K562 (cell line): Measurements from ENCODE around the gene GPR32. TPM values are rescaled to one million over a fixed set of nuclear protein-coding genes. Genes with fewer than 3 reads are reported as not detected.
A peak's percentile ranks its signal among the peaks of the same experiment; 100 is the strongest.

ENCODE experiments used
- DPF2 ChIP-seq: fragments of 450-650 bp; IDR thresholded peaks from 2 replicates; pipeline ENCODE4 v1.6.1; 2016
- HDAC1 ChIP-seq, 2 experiments: fragments of 450-650 bp; IDR thresholded peaks; 2 replicates each; pipeline ENCODE4 v1.6.1; 2016 to 2017; ENCODE audit warnings: inconsistent platforms in 1 of 2, mild to moderate bottlenecking in 1 of 2, moderate library complexity in 1 of 2
- JUND ChIP-seq, 2 experiments: IDR thresholded peaks; 2 replicates in 1 of 2; 3 replicates in 1 of 2; pipeline ENCODE4 v1.6.1; 2011; ENCODE audit warnings: borderline replicate concordance in 2 of 2, low read depth in 2 of 2, low read length in 2 of 2, improper control_type of control experiment in 1 of 2, missing biosample characterization in 1 of 2, missing genetic modification characterization in 1 of 2, missing genetic modification reagents in 1 of 2
- KLF13 ChIP-seq: fragments of 450-650 bp; IDR thresholded peaks from 2 replicates; pipeline ENCODE4 v1.6.1; 2016; ENCODE audit warnings: missing genetic modification characterization, low read depth, mild to moderate bottlenecking, missing compliant biosample characterization, moderate library complexity, borderline replicate concordance
- MCM2 ChIP-seq: fragments of 450-650 bp; IDR thresholded peaks from 2 replicates; pipeline ENCODE4 v1.6.1; 2017; ENCODE audit warnings: low read depth, mild to moderate bottlenecking
- NELFE ChIP-seq: IDR thresholded peaks from 2 replicates; pipeline ENCODE4 v1.6.1; 2011; ENCODE audit warnings: mild to moderate bottlenecking; ENCODE audit not compliant: insufficient read depth, insufficient read length
- NR3C1 ChIP-seq: sonication (generic); formaldehyde crosslinking; IDR thresholded peaks from 2 replicates; pipeline ENCODE4 v1.8.1; 2022; ENCODE audit warnings: missing genetic modification reagents
- RUNX1 ChIP-seq: sonication (generic); IDR thresholded peaks from 2 replicates; pipeline ENCODE4 v1.6.1; 2016; ENCODE audit warnings: antibody characterized with exemption, low read depth
- SAP30 ChIP-seq: fragments of 200-600 bp; sonication (generic); IDR thresholded peaks from 2 replicates; pipeline ENCODE4 v1.6.1; 2012; ENCODE audit warnings: borderline replicate concordance, low read depth, mild to moderate bottlenecking, moderate library complexity, low read length, control low read depth, inconsistent platforms; ENCODE audit not compliant: insufficient read depth, poor library complexity, severe bottlenecking
- TCF3 ChIP-seq: sonication (generic); formaldehyde crosslinking; IDR thresholded peaks from 2 replicates; pipeline ENCODE4 v1.4.0; 2020; ENCODE audit warnings: mild to moderate bottlenecking, missing genetic modification reagents
- ZEB2 ChIP-seq: fragments of 450-650 bp; IDR thresholded peaks from 2 replicates; pipeline ENCODE4 v1.6.1; 2016
- ZNF589 ChIP-seq: fragments of 200-800 bp; sonication (Bioruptor generic); IDR thresholded peaks from 2 replicates; pipeline ENCODE4 v1.6.1; 2016; ENCODE audit warnings: low read depth, missing genetic modification characterization, missing compliant biosample characterization
- ZNF830 ChIP-seq: fragments of 250-450 bp; sonication (Bioruptor Pico); IDR thresholded peaks from 2 replicates; pipeline ENCODE4 v1.5.0; 2021; ENCODE audit warnings: mild to moderate bottlenecking
- ZSCAN32 ChIP-seq: fragments of 450-650 bp; formaldehyde crosslinking; IDR thresholded peaks from 2 replicates; pipeline ENCODE4 v1.4.0; 2020; ENCODE audit warnings: mild to moderate bottlenecking, moderate library complexity
- polyA plus RNA-seq, 8 experiments: library from polyadenylated mRNA; depleted of rRNA in 4 of 8; stranded (reverse) in 5 of 8; unstranded in 3 of 8; fragments of >200 nt; fragmentation: Nextera tagmentation in 2 of 8; fragmentation: Illumina TruSeq in 1 of 8; extraction: Ambion mirVana in 2 of 8; extraction: Trizol in 1 of 8; gene quantifications; 2 replicates each; pipeline versions ENCODE4 v1.2.1 to v1.2.3, GENCODE V29; 2011 to 2014; ENCODE audit warnings: inconsistent platforms in 1 of 8, missing spikeins in 1 of 8
- total RNA-seq, 7 experiments: library from RNA; depleted of rRNA in 6 of 7; stranded (reverse); fragments of >200 nt in 6 of 7; fragmentation: Illumina TruSeq in 2 of 7; extraction: Trizol in 2 of 7; gene quantifications; 2 replicates each; pipeline versions ENCODE4 v1.2.1 to v1.2.3, GENCODE V29; 2011 to 2021; ENCODE audit warnings: low replicate concordance in 1 of 7
- TF ChIP-seq, protein P1 (sequence below), 2 experiments: fragments of 450-650 bp; IDR thresholded peaks; 2 replicates each; pipeline ENCODE4 v1.6.1; 2018; ENCODE audit warnings: mild to moderate bottlenecking in 2 of 2, low read depth in 1 of 2; ENCODE audit not compliant: partially characterized antibody in 2 of 2
- TF ChIP-seq, protein P2 (sequence below): fragments of 150-350 bp; conservative IDR thresholded peaks from 2 replicates; pipeline ENCODE4 v1.6.1; 2014; ENCODE audit warnings: low read length
- TF ChIP-seq, protein P3 (sequence below): sonication (generic); formaldehyde crosslinking; IDR thresholded peaks from 2 replicates; pipeline ENCODE4 v1.5.0; 2020; ENCODE audit warnings: missing genetic modification reagents
- TF ChIP-seq, protein P4 (sequence below), 2 experiments: fragments of 200-800 bp in 1 of 2; sonication (Bioruptor generic) in 1 of 2; sonication (generic) in 1 of 2; formaldehyde crosslinking in 1 of 2; IDR thresholded peaks in 1 of 2; conservative IDR thresholded peaks in 1 of 2; 2 replicates each; pipeline versions ENCODE4 v1.5.0 to v1.6.1; 2016 to 2020; ENCODE audit warnings: missing compliant biosample characterization in 1 of 2, missing genetic modification characterization in 1 of 2, missing genetic modification reagents in 1 of 2

GPR32 gene
- total and polyA plus RNA-seq, 9 of the 15 experiments (the other 6 are each of a cell fraction or from before 2014, with no cell fraction given), result not detected

DNA sequence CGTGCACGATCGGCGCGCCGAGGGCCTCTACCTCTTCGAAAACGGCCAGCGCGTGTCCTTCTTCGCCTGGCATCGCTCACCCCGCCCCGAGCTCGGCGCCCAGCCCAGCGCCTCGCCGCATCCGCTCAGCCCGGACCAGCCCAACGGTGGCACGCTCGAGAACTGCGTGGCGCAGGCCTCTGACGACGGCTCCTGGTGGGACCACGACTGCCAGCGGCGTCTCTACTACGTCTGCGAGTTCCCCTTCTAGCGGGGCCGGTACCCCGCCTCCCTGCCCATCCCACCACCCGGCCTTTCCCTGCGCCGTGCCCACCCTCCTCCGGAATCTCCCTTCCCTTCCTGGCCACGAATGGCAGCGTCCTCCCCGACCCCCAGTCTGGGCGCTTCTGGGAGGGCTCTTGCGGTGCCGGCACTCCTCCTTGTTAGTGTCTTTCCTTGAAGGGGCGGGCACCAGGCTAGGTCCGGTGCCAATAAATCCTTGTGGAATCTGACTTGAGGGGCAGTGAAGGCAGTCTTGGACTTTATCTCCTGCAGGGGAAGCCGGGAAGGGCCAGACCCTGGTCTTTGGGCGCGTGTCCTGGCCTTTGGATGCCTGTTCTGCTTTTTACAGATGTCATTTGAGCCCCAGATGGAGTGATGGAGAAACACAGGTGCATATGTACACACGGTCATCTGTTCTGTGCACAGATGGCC lies 44.9 kb upstream of the GPR32 start (continued):
- TF ChIP-seq JUND (IDR thresholded peaks at IDR 0.05; ENCODE audit: borderline replicate concordance, low read depth, low read length) (0 out of 2 replicates have a peak, but pooled peaks have one; percentile 2), JUND (tag; IDR thresholded peaks at IDR 0.05; ENCODE audit: borderline replicate concordance, low read depth, low read length) (no peak), NELFE (no peak), ZEB2 (no peak; the same call in 1 of the 2 replicates), SAP30 (peak; percentile 46), MCM2 (no peak), KLF13 (tag) (no peak), TCF3 (CRISPR knock-in tag) (no peak), ZNF830 (CRISPR knock-in tag) (no peak), NR3C1 (CRISPR knock-in tag) (no peak), ZNF589 (CRISPR knock-in tag) (0 out of 2 replicates have a peak, but pooled peaks have one; percentile 51), RUNX1 (no peak), DPF2 (no peak), ZSCAN32 (CRISPR knock-in tag) (no peak), HDAC1 (IDR thresholded peaks at IDR 0.05) (peak in 1 of 2 experiments; percentile 84; a peak in 2 of 4 replicates)
- TF ChIP-seq, protein P1, sequence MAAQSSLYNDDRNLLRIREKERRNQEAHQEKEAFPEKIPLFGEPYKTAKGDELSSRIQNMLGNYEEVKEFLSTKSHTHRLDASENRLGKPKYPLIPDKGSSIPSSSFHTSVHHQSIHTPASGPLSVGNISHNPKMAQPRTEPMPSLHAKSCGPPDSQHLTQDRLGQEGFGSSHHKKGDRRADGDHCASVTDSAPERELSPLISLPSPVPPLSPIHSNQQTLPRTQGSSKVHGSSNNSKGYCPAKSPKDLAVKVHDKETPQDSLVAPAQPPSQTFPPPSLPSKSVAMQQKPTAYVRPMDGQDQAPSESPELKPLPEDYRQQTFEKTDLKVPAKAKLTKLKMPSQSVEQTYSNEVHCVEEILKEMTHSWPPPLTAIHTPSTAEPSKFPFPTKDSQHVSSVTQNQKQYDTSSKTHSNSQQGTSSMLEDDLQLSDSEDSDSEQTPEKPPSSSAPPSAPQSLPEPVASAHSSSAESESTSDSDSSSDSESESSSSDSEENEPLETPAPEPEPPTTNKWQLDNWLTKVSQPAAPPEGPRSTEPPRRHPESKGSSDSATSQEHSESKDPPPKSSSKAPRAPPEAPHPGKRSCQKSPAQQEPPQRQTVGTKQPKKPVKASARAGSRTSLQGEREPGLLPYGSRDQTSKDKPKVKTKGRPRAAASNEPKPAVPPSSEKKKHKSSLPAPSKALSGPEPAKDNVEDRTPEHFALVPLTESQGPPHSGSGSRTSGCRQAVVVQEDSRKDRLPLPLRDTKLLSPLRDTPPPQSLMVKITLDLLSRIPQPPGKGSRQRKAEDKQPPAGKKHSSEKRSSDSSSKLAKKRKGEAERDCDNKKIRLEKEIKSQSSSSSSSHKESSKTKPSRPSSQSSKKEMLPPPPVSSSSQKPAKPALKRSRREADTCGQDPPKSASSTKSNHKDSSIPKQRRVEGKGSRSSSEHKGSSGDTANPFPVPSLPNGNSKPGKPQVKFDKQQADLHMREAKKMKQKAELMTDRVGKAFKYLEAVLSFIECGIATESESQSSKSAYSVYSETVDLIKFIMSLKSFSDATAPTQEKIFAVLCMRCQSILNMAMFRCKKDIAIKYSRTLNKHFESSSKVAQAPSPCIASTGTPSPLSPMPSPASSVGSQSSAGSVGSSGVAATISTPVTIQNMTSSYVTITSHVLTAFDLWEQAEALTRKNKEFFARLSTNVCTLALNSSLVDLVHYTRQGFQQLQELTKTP (IDR thresholded peaks at IDR 0.05; ENCODE audit: low read depth in 1 of 2, partially characterized antibody in 2 of 2), result no peak
- TF ChIP-seq, protein P2, sequence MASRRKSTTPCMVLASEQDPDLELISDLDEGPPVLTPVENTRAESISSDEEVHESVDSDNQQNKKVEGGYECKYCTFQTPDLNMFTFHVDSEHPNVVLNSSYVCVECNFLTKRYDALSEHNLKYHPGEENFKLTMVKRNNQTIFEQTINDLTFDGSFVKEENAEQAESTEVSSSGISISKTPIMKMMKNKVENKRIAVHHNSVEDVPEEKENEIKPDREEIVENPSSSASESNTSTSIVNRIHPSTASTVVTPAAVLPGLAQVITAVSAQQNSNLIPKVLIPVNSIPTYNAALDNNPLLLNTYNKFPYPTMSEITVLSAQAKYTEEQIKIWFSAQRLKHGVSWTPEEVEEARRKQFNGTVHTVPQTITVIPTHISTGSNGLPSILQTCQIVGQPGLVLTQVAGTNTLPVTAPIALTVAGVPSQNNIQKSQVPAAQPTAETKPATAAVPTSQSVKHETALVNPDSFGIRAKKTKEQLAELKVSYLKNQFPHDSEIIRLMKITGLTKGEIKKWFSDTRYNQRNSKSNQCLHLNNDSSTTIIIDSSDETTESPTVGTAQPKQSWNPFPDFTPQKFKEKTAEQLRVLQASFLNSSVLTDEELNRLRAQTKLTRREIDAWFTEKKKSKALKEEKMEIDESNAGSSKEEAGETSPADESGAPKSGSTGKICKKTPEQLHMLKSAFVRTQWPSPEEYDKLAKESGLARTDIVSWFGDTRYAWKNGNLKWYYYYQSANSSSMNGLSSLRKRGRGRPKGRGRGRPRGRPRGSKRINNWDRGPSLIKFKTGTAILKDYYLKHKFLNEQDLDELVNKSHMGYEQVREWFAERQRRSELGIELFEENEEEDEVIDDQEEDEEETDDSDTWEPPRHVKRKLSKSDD, result no peak
- TF ChIP-seq, protein P3, sequence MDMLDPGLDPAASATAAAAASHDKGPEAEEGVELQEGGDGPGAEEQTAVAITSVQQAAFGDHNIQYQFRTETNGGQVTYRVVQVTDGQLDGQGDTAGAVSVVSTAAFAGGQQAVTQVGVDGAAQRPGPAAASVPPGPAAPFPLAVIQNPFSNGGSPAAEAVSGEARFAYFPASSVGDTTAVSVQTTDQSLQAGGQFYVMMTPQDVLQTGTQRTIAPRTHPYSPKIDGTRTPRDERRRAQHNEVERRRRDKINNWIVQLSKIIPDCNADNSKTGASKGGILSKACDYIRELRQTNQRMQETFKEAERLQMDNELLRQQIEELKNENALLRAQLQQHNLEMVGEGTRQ, result no peak
- TF ChIP-seq, protein P4, sequence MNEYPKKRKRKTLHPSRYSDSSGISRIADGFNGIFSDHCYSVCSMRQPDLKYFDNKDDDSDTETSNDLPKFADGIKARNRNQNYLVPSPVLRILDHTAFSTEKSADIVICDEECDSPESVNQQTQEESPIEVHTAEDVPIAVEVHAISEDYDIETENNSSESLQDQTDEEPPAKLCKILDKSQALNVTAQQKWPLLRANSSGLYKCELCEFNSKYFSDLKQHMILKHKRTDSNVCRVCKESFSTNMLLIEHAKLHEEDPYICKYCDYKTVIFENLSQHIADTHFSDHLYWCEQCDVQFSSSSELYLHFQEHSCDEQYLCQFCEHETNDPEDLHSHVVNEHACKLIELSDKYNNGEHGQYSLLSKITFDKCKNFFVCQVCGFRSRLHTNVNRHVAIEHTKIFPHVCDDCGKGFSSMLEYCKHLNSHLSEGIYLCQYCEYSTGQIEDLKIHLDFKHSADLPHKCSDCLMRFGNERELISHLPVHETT (CRISPR knock-in tag; conservative IDR thresholded peaks at IDR 0.05 in 1 of 2, IDR thresholded peaks at IDR 0.05 in 1 of 2), result no peak
